Natural killer cell (primary cell): ENCODE measurements around the gene REEP1. TPM values are rescaled to one million over a fixed set of nuclear protein-coding genes. Genes with fewer than 3 reads are reported as not detected.

ENCODE experiments used
- ATAC-seq, 3 donors: fragments of 150-1000 bp in 2 of 3; fragments of 200-7000 bp in 1 of 3; cut with Tn5 transposase; 1 replicate in 1 of 3; 2 replicates in 2 of 3; pipeline ENCODE4 v1.10.0; 2021; ENCODE audit warnings: mild to moderate bottlenecking in 2 of 3, moderate library complexity in 2 of 3
- DNase-seq, 2 donors: peaks; one replicate each; pipeline versions ENCODE4 v3.0.0 to v3.0.0-alpha.2; 2013 to 2021; ENCODE audit warnings: mixed read lengths in 1 of 2
- H3K27ac ChIP-seq: one replicate; pipeline ENCODE4 v1.5.1; 2013; ENCODE audit warnings: mild to moderate bottlenecking, low read length
- H3K27me3 ChIP-seq: one replicate; pipeline ENCODE4 v1.6.1; 2013; ENCODE audit warnings: low read length; ENCODE audit not compliant: control insufficient read depth, insufficient read depth
- H3K36me3 ChIP-seq: one replicate; pipeline ENCODE4 v1.6.1; 2013; ENCODE audit warnings: low read length; ENCODE audit not compliant: control insufficient read depth, insufficient read depth
- H3K4me1 ChIP-seq: one replicate; pipeline ENCODE4 v1.6.1; 2013; ENCODE audit warnings: low read length; ENCODE audit not compliant: control insufficient read depth, insufficient read depth
- H3K4me3 ChIP-seq: one replicate; pipeline ENCODE4 v1.5.1; 2013; ENCODE audit warnings: low read length
- H3K9me3 ChIP-seq: one replicate; pipeline ENCODE4 v1.6.1; 2013; ENCODE audit warnings: low read length; ENCODE audit not compliant: control insufficient read depth, insufficient read depth
- H3K27ac Mint-ChIP-seq, 2 donors: one replicate each; pipeline ENCODE4 v1.8.0; 2022; ENCODE audit warnings: mild to moderate bottlenecking in 2 of 2, mixed read lengths in 2 of 2, moderate library complexity in 1 of 2
- H3K27me3 Mint-ChIP-seq, 2 donors: one replicate each; pipeline ENCODE4 v1.8.0; 2022; ENCODE audit warnings: low read depth in 2 of 2, mixed read lengths in 2 of 2
- H3K36me3 Mint-ChIP-seq: one replicate; pipeline ENCODE4 v1.8.0; 2022; ENCODE audit warnings: mixed read lengths
- H3K4me1 Mint-ChIP-seq, 2 donors: one replicate each; pipeline ENCODE4 v1.8.0; 2022; ENCODE audit warnings: mixed read lengths in 2 of 2
- H3K4me3 Mint-ChIP-seq: one replicate; pipeline ENCODE4 v1.8.0; 2022; ENCODE audit warnings: mild to moderate bottlenecking, moderate library complexity, mixed read lengths
- H3K9me3 Mint-ChIP-seq, 2 donors: one replicate each; pipeline ENCODE4 v1.8.0; 2022; ENCODE audit warnings: mixed read lengths in 2 of 2
- CTCF ChIP-seq: fragments of 200-600 bp; IDR thresholded peaks from one replicate; pipeline ENCODE4 v1.8.0; 2022; ENCODE audit warnings: antibody characterized with exemption
- WGBS: methylation state at CpG from one replicate; pipeline ENCODE4 v1.1.7; 2013; ENCODE audit warnings: missing lambda C conversion rate; ENCODE audit not compliant: insufficient coverage; 5-methylcytosine and 5-hydroxymethylcytosine counted together
- intact Hi-C: fragments of 100-400 bp; cut with micrococcal nuclease; formaldehyde crosslinking; loops from one replicate; pipeline ENCODE4 v1.14.2; 2022
- total RNA-seq, 4 donors: library from RNA; stranded (reverse); fragments of 120-200 nt in 1 of 4; gene quantifications; one replicate each; pipeline versions ENCODE4 v1.2.3 to v1.2.4, GENCODE V29; 2013 to 2022

Gene REEP1
- total RNA-seq, 3 donors from 2014 or later (not counting 1 experiment from before 2014, with no cell fraction given): 0.10 TPM; not detected in 2

- Mint-ChIP-seq H3K9me3 (peaks cover 0 to 3% of the 10 kb centered on the region in 2 donors), H3K36me3 (no peaks in the 10 kb centered on the region), H3K27ac (no peak overlapping the region), H3K4me1 (no peaks in the 10 kb centered on the region), H3K27me3 (peaks cover 0 to 9% of the 10 kb centered on the region in 2 donors), H3K4me3 (no peak overlapping the region)
- Histone ChIP-seq H3K36me3 (no peaks in the 10 kb centered on the region), H3K27ac (no peak overlapping the region), H3K4me3 (no peak overlapping the region), H3K27me3 (no peaks in the 10 kb centered on the region), H3K4me1 (no peaks in the 10 kb centered on the region), H3K9me3 (no peaks in the 10 kb centered on the region)
- intact Hi-C loops: no loop called here
- no peak for TF ChIP-seq CTCF
- DNase-seq (no peak), ATAC-seq (no peak)
- WGBS: 69% methylated on average over 5 of the region's 5 CpGs
Measured at GRCh38 chr2:86243950-86244733, 93.3 kb downstream of the REEP1 start.

- Mint-ChIP-seq H3K27ac (no peak overlapping the region), H3K4me3 (no peak overlapping the region), H3K27me3 (peaks cover 7 to 8% of the 10 kb centered on the region in 2 donors), H3K36me3 (no peaks in the 10 kb centered on the region), H3K9me3 (peaks cover 0 to 3% of the 10 kb centered on the region in 2 donors), H3K4me1 (peaks cover 4% of the 10 kb centered on the region in 2 donors)
- no peak overlapping the region for H3K27ac ChIP-seq
- no peaks in the 10 kb centered on the region for H3K4me1 ChIP-seq
- no peaks in the 10 kb centered on the region for H3K9me3 ChIP-seq
- TF ChIP-seq CTCF: no peak
- DNase-seq (no peak), ATAC-seq (no peak)
- H3K4me3 ChIP-seq: no peak overlapping the region
- H3K27me3 ChIP-seq: no peaks in the 10 kb centered on the region
- no peaks in the 10 kb centered on the region for H3K36me3 ChIP-seq
- intact Hi-C loops: no loop called here
- 86% methylated on average over 3 of the region's 6 CpGs for WGBS
Measured at GRCh38 chr2:86243272-86243671, 94.2 kb downstream of the REEP1 start.

GRCh38 chr2:86241611-86242010 lies 95.8 kb downstream of the REEP1 start:
- Histone ChIP-seq H3K27me3 (no peaks in the 10 kb centered on the region), H3K4me3 (no peak overlapping the region), H3K9me3 (no peaks in the 10 kb centered on the region), H3K27ac (no peak overlapping the region), H3K36me3 (no peaks in the 10 kb centered on the region), H3K4me1 (no peaks in the 10 kb centered on the region)
- no peak for TF ChIP-seq CTCF
- intact Hi-C loops: no loop called here
- no peak for DNase-seq
- no peak for ATAC-seq
- H3K36me3 Mint-ChIP-seq: no peaks in the 10 kb centered on the region
- no peak overlapping the region for H3K27ac Mint-ChIP-seq
- H3K9me3 Mint-ChIP-seq: peaks cover 0 to 3% of the 10 kb centered on the region in 2 donors
- no peak overlapping the region for H3K4me3 Mint-ChIP-seq
- H3K4me1 Mint-ChIP-seq: peaks cover 5% of the 10 kb centered on the region in 2 donors
- H3K27me3 Mint-ChIP-seq: peaks cover 7 to 9% of the 10 kb centered on the region in 2 donors
- WGBS: 55% methylated on average over 6 of the region's 6 CpGs
